ENCODE data around the gene MAGI1. TPM values are rescaled to one million over a fixed set of nuclear protein-coding genes. Genes with fewer than 3 reads are reported as not detected.
"Not testable (repeated sequence)": the region's sequence is repeated elsewhere in the genome, so short reads cannot be mapped to it uniquely, and the experiment has no call there.

MAGI1 gene
- total and polyA plus RNA-seq, 10 donors, result 3.5 to 104 (median 62.3) TPM

DNA sequence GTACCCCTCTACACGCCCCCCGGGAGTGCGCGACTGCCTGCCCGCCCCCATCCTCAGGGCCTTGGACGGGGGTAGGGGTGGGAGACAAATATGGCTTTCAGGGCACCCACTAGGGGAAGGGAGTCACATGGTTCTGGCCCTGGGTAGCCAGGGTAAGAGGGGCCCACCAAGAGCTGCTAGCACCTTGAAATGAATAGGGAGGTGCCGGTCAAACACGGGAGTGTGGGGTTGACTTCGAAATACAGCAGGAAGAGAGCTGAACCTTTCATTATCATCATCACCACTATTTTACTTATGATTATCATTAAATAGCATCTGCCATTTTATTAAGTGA, 489.1 kb downstream of the MAGI1 start:
- Histone ChIP-seq H3K4me1 (peaks cover 0 to 16% (median 5%) of the 10 kb centered on the region in 6 donors), H3K27me3 (replicated peaks in 1 of 7) (peaks cover 0 to 24% (median 0%) of the 10 kb centered on the region in 7 donors), H3K27ac (peak overlapping the region in 2 of 8 donors; percentile 2 to 16), H3K4me3 (peak overlapping the region in 7 of 8 donors; percentile 30 to 62 (median 34)), H3K36me3 (no peaks in the 10 kb centered on the region), H3K9me3 (peaks cover 0 to 10% (median 0%) of the 10 kb centered on the region in 8 donors)
- WGBS, 5 donors, result 28 to 64% (median 30%) methylated on average over 6 to 9 of the region's 9 CpGs
- no peak for DNase-seq
- intact Hi-C loops (cut with DNase I; ENCODE audit: low total_unique reads), result no loop called here
- no peak for TF ChIP-seq POLR2AphosphoS5 (IDR thresholded peaks at IDR 0.05)
- no peak for TF ChIP-seq CTCF (IDR thresholded peaks at IDR 0.05 in 8 of 11, conservative IDR thresholded peaks at IDR 0.05 in 3 of 11)
- TF ChIP-seq POLR2A (IDR thresholded peaks at IDR 0.05), result no peak

DNA sequence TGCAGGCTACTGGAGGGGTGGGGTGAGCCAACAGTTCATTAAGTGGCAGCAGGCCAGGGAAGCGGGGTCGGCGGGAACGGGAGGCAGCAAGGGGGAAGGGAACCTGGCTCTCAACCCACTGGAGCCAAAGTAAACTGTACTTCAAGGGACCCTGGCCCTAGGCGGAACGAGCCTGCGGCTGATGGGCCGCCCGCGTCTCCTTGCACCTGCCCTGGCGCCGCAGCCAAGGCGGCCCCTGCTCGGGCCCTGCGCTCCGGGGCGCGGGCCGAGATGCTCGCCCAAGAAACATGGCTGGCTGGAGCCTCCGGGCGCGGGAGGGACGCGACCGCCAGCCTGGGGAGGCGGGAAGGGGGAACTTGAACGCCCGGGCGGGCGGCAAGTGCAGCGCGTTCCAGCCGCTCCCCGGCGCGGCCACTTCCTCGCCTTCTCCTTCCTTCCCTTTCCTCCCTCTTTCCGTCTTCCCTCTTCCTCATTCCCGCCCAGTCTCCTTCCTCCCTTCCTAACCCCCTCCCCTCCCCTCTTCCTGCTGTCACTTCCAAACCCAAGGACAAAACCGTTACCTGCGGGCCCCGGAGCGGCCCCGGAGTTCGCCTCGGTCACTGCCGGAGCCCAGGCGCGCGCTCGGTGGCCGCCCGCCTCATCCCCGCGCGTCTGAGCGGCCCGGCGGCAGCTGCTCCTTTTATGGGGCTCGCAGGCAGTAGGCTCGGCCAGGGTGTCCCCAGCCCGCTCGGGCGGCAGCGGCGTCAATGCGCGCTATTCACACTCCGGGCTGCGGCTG, 489.7 kb downstream of the MAGI1 start:
- TF ChIP-seq POLR2AphosphoS5 (IDR thresholded peaks at IDR 0.05) (peak in 2 of 3 donors; percentile 29 to 32), POLR2A (IDR thresholded peaks at IDR 0.05) (no peak)
- intact Hi-C loops (cut with DNase I; ENCODE audit: low total_unique reads), result no loop called here
- H3K9me3 ChIP-seq, result peaks cover 0 to 10% (median 0%) of the 10 kb centered on the region in 8 donors
- peak overlapping the region; percentile 13 to 62 (median 33) for H3K4me3 ChIP-seq
- WGBS, 5 donors, result 6 to 15% (median 7%) methylated on average over 57 to 71 of the region's 71 CpGs
- H3K27ac ChIP-seq, result peak overlapping the region in 2 of 8 donors; percentile 2 to 16
- peaks cover 0 to 24% (median 0%) of the 10 kb centered on the region in 7 donors for H3K27me3 ChIP-seq (replicated peaks in 1 of 7)
- DNase-seq, result peak; percentile 74
- no peaks in the 10 kb centered on the region for H3K36me3 ChIP-seq
- peaks cover 0 to 16% (median 5%) of the 10 kb centered on the region in 6 donors for H3K4me1 ChIP-seq

DNA sequence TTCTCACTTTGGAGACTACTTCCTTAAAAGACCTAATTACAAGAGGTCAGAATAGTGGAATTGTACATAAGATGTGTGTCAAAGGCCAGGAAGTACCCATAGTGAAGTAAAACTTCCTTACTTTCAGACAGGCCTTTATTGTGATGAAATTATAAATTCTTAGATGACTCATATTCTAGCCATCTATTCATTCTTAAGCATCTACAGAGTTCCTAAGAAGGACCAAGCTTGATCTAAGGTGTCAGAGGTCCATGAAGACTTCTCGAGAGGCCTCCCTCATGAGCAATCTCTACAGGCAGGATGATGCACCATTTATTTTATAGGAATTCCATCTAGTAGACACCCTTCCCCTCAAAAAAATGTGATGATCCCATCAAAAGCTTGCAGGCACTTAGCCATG, 493.3 kb downstream of the MAGI1 start:
- Histone ChIP-seq H3K9me3 (peaks cover 0 to 19% (median 6%) of the 10 kb centered on the region in 8 donors), H3K4me1 (peaks cover 0 to 16% (median 5%) of the 10 kb centered on the region in 6 donors), H3K27ac (no peak overlapping the region), H3K27me3 (replicated peaks in 1 of 7) (peaks cover 0 to 24% (median 0%) of the 10 kb centered on the region in 7 donors), H3K36me3 (no peaks in the 10 kb centered on the region), H3K4me3 (no peak overlapping the region)
- TF ChIP-seq CTCF (IDR thresholded peaks at IDR 0.05 in 8 of 11, conservative IDR thresholded peaks at IDR 0.05 in 3 of 11), result no peak
- TF ChIP-seq POLR2AphosphoS5 (IDR thresholded peaks at IDR 0.05), result no peak
- TF ChIP-seq POLR2A (IDR thresholded peaks at IDR 0.05), result no peak
- WGBS, 5 donors, result 85 to 100% (median 92%) methylated on average over 1 of the region's 1 CpG
- no peak for DNase-seq
- intact Hi-C loops (cut with DNase I; ENCODE audit: low total_unique reads), result no loop called here

GRCh38 chr3:65543391-65543790, 495.3 kb downstream of the MAGI1 start:
- intact Hi-C loops (cut with DNase I; ENCODE audit: low total_unique reads); H3K27ac ChIP-seq: not testable (repeated sequence)

GRCh38 chr3:65540666-65541065, 498.1 kb downstream of the MAGI1 start:
- TF ChIP-seq CTCF (IDR thresholded peaks at IDR 0.05 in 8 of 11, conservative IDR thresholded peaks at IDR 0.05 in 3 of 11) (no peak), POLR2AphosphoS5 (IDR thresholded peaks at IDR 0.05) (no peak), POLR2A (IDR thresholded peaks at IDR 0.05) (no peak)
- Histone ChIP-seq H3K36me3 (no peaks in the 10 kb centered on the region), H3K4me3 (no peak overlapping the region), H3K27ac (no peak overlapping the region), H3K9me3 (peaks cover 0 to 15% (median 5%) of the 10 kb centered on the region in 8 donors), H3K4me1 (no peaks in the 10 kb centered on the region), H3K27me3 (replicated peaks in 1 of 7) (no peaks in the 10 kb centered on the region)
- DNase-seq, result no peak
- intact Hi-C loops (cut with DNase I; ENCODE audit: low total_unique reads), result no loop called here
- 12 to 36% (median 24%) methylated on average over 1 of the region's 1 CpG for WGBS, 5 donors

More at GRCh38 chr3:65543391-65543790, 495.3 kb downstream of the MAGI1 start:
- not testable (repeated sequence) for H3K36me3 ChIP-seq; DNase-seq; H3K4me3 ChIP-seq; H3K27me3 ChIP-seq (replicated peaks in 1 of 7); H3K4me1 ChIP-seq
- 85 to 100% (median 91%) methylated on average over 1 of the region's 1 CpG for WGBS, 5 donors
- peaks cover 0 to 15% (median 5%) of the 10 kb centered on the region in 8 donors for H3K9me3 ChIP-seq
